Germinal center (tissue), 1 donor: Measurements from ENCODE around the gene P3H4.
"Not testable (repeated sequence)": the region's sequence is repeated elsewhere in the genome, so short reads cannot be mapped to it uniquely, and the experiment has no call there.

Experiments
- DNase-seq: peaks from one replicate; pipeline ENCODE4 v3.0.0; 2012; ENCODE audit warnings: mixed read lengths, low spot score

P3H4 gene

DNA sequence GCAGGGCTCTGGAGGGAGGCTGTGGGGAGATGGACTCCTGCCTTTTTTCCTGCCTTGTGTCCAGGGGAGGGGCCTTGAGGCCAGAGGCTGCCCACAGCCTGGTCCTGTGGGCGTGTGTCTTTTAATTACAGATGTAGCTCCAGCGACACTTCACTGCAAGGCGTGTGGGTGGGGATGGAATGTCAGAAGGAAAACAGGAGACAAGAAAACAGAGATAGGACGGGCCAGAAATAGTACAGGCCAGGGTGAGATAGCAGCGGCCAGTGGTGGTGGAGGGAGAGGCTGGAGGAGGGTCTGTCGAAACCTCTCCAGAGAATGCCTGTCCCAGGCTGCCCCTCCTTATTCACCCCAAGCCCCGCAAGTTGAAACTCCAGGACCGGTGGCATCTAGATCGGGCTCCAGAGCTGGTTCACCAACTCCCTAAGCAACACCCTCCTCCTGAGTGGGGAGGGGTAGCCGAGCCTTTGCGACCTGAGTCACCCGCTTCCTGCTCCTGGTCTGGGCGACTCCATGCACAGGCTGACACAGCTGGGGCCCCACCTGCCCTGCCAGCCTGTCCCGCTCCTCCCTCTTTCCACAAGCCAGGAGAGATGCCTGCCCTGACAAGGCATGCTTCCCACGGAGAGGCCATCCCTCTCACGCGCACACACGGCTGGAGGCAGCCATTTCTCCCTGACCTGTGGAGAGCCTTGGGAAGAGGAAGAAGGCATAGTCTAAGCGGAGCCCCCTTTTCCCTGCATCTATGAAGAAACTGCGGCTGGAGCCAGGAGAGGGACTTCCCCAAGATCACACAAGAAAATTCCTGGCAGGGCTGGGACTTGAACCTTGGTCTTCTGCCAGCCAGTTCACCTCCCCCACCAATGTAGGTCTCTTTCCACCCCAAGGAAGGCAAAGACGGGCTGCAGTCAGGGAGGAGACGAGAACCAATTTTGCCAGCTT lies 18.6 kb downstream of the P3H4 start:
- no peak for DNase-seq

DNA sequence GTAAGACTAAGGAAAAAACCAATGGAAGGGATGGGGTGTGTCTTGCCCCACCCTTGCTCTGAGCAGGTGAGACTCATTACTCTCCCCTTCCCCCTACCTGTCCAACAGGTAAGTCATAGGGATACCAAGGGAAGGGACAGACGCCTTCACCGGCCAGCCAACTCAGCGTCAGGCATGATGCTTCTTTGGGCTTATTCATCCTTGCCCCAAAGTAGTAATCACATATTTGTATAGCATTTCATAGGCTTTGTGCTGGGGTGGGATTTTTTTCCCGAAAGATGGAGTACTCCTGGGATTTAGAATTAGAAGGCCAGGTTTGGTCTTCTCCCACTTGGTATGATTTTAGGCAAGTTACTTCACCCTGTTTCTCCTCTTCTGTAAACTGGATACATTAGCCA lies 24.7 kb downstream of the P3H4 start:
- DNase-seq = no peak

DNA sequence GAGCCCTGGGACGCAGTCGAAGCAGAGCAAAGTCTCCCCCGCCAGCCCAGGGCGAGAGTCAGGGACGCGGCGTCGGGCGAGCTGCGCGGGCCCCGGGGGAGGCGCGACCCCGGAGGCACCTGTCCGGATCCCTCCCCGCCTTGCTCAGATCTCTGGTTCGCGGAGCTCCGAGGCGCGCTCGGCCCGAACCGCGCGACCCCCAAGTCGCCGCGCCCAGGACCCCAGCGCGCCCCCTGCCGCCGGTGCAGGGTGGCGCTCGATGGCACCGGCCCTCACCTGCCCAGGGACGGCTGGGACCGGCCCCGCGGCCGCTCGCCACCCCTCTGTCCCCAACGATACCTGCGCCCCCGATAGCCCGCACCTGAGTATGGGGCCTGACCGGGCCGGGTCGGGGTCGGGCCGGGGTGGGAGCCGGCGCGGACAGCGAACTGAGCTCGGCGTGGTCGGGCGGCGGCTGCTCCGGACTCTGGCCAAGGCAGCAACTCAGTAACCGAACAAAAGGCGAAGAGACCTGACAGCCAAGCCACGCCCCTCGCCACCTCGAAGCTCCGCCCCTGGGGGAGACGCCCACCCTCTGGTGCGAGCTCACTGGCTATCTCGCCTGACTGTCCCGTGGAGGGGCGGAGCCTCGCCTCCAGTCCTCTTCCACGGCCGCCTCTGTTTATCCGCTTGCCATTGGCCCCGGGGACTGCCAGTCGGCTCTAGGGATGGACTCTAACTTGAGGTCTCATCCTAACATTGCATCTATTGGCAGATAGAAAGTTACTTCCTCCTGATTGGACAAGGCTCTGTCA lies 25.3 kb downstream of the P3H4 start, which contains the start of gene JUP:
Gene JUP (minus strand): TSS at position 485 of the 794 bp plus-strand sequence. CDS start 14,857 bp downstream, outside the sequence.
- DNase-seq = peak; percentile 99

DNA sequence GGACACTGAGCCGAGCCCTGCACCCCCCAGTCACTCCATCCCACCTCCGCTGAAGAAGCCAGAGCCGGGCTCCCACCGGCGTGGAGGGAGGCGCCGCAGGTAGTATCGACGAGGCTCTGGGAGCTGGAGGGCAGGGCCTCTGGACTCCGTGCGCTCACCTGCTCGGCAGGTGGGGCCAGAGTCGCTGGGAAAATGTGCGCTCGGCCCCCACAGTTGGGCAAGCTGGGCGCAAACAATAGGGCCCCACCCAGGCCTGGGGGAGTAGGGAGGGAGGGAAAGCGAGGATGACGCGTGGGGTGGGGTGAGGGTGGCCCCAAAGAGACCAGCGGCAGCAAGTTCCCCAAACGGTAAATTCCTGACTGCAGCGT lies 25.9 kb downstream of the P3H4 start:
- DNase-seq = no peak

DNA sequence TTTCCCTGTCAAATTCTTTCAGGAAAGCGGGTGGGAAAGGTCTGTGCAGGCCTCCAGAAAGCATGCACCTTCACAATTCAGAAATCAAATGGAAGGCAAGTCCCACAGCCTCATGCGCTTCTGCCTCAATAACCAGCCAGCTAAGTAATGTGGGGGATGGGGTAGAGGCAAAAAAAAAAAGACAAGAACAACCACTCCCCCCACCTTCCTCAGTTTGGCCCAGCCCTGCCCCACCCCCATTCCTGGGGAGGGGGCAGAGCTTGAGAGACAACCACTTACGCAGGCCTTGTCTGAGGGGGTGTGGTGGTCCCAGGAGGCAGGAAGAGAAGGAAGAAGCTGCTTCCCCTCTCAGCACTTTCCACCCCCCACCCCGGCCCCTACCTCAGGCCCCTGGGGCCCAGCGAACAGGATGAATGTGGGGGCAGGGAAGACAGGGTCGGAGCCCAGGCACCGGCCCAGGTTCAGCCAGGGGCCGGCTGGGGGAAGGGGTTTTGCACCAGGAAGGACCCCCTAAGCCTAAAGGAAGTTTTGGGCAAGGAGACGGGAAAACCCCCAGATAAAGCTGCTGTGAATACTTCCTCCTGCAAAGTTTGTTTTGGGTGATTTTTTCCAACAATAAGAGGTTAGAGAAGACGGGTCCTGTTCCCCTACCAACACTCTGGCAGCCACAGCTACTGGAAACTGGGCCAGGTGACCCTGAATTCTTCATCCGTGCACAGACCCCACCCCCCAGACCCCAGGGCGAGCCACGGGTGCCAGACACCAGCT lies 26.5 kb downstream of the P3H4 start:
- no peak for DNase-seq

DNA sequence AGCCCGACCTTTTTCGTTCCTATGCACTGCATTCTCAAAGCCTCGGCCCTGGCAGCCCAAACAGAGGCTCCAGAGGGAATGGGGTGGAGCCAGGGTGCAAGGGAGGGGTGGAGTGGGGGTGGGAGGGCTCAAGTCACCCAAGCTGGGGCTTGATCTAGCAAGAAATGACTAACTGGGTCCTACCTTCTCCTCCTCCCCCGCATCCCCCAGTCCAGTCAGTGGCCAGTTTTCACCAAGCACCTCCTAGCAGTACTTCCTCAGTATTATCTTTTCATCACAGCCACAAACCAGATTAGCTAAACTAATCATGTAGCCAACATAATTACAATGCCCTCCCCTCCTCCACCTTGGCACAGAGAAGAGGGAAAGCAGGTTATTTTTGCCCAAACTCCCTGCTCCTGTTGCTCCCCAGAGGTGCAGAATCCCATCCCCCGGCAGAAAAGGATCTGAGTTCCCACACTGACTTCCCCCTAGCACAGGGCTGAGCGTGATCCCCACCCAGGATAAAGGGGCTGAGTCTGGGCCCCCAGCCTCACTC lies 27.5 kb downstream of the P3H4 start:
- no peak for DNase-seq

DNA sequence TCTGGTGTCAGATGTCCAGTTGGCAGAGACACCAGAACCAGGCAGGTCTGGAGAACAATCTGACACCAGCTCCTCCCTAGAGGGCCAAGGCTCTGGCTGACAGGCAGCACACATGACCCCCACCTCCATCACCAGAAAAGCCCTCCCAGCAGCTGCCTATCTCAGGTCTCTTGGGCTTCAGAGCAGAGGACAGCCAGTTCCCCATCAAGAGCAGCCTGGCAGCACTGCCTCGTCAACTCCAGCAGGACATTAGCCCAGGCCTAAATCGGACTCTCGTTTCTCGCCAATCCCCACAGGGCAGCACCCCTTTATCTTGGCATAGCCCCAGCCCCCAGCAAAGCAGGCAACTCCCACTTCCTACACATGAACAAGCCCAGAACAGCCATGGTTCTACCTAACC lies 29.6 kb downstream of the P3H4 start:
- no peak for DNase-seq

DNA sequence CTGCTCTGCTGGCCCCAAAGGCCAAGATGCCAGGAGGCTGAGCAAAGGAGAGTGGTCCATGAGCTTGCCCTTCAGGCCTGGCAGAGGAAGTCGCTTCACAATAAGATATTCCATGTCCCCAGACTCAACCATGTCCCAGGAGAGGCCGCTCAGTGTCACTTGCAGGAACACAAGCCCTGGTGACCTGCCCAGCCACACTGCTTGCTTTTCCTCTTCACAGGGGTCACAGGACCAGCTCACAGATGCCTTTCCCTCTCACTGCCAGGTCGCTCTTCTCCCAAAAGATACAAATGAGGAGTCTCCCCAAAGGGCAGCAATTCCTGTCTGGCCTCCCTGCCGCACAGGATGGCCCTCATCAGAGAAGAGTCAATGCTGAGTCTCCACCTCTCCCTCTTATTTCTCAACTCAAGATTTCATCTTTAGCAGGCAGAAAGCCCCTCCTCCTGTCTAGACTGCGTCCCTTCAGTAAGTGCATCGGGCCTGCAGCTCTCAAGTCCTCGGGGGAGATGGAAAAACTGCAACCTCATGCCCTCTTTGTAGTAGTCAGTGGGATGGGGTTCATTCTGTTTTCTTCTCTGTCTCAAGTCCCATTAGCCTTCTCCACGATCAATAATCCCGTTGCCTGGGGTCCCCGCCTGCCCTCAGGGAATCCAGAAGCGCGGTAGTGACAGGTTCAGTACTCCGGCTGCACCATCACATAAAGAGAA lies 30.2 kb downstream of the P3H4 start:
- no peak for DNase-seq

DNA sequence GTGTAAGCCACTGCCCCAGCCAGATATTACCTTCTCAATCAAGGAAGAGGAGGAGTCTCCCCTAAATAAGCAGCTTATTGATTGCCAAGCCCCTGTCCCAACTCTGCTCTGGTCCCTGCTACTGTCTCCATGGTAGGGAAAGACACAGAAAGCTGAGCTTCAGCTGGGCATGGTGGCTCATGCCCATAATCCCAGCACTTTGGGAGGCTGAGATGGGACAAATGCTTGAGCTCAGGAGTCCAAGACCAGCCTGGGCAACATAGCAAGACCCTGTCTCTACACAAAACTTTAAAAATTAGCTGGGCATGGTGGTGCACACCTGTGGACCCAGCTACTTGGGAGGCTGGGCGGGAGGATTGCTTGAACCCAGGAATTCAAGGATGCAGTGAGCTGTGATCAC lies 31.8 kb downstream of the P3H4 start:
- DNase-seq = no peak

DNA sequence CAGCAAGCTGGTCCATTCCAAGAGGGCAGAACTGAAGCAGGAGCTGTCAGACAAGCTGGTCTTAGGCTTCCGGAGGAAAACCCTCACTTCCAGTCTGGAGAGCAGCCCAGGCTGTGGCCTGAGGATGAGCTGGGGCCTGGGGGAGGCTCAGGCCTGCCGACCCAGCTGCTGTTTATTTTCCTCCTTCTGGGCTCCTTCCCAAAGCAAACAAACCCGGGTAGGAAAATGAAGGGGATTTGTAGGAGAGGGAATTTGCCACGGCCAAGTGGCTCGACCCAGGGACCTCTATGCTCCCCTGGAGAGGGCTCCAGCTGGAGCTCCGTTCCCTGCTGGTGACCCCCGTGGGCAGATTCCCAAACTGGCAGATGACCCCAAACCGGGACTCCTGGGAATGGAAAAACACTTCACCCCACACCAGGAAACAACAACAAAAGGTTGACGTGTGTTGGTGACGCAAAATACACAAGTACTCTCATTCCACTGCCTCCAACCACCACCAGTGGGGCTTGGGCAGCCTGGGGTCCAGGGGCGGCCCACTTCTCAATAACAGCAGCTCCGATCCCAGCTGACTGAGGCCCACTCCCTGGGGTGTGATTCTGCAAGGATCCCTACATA lies 34.1 kb downstream of the P3H4 start:
- DNase-seq = no peak

DNA sequence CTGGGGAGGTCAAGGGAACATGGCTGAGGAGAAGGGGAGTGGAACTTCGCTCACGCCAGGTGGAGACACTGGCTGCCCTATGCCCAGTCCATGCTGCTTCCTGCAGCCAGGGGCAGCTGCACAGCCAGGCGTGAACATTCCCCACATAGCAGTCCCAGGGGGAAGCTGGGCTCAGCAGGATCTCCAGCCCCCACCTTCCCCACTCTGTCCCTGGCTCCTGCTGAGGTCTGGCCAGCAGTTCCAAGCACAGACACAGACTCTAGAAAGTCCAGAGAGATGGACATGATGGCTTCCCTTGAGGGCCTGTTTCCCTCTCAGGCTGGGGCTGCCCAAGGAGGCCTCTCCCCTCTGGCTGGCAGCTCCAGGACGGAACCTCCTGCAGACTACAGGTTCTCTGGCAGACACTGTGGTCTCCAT lies 34.6 kb downstream of the P3H4 start:
- no peak for DNase-seq

DNA sequence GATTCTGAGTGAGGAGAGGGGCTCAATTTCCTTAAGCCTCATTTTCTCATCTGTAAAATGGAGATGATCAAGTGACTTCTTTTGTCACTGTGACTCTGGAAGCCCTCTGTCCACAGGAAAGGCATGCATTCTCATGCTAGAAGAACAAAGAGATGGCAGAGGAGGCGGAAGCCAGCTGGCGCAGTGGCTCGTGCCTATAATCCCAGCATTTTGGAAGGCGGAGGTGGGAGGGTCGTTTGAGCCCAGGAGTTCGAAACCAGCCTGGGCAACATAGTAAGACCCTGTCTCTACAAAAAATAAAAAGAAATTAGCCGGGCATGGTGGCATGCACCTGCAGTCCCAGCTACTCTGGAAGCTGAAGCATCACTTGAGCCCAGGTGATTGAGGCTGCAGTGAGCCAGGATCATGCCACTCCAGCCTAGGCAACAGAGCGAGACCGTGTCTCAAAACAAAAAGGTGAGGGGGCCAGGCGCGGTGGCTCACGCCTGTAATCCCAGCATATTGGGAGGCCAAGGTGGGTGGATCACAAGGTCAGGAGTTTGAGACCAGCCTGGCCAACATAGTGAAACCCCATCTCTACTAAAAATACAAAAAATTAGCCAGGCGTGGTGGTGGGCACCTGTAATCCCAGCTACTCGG lies 35.4 kb downstream of the P3H4 start:
- DNase-seq = not testable (repeated sequence)

DNA sequence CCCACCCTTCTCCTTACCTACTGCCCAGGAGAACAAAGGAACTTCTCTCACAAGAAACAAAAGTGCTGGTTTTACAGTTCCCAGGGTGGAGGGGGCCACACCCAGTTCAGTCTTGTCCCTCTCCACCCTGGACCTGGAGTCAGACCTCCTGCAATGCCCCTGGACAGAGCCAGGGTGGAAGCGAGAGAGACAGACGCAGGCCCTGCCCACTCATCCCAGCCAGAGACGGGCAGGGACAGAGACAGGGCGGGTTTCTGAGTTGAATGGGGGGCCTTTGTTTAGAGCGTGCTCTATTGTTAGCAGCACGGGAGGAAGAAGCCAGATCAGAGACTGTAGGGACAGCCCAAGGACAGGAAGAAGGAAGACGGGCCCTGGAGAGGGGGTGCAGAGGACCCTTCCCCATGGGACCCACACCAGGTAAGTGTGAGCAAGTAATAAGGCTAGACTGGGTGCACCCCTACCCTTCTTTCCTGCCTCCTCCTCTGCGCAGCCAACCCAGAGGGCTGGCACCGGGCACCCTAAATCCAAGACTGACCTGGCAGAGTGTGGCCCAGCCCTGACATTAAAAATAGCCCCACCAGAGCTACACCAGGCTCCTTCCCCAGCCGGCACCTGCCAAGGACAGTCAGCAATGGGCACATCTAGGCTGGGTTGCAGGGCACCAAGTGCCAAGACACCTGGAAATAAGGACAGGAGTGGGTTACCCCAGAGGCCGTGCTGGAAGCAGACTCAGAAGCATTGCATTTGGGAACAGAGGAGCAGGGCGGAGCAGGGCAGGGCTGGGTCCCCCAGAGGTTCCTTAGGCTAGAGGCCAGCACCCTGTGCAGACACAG lies 36.1 kb downstream of the P3H4 start:
- DNase-seq = no peak

DNA sequence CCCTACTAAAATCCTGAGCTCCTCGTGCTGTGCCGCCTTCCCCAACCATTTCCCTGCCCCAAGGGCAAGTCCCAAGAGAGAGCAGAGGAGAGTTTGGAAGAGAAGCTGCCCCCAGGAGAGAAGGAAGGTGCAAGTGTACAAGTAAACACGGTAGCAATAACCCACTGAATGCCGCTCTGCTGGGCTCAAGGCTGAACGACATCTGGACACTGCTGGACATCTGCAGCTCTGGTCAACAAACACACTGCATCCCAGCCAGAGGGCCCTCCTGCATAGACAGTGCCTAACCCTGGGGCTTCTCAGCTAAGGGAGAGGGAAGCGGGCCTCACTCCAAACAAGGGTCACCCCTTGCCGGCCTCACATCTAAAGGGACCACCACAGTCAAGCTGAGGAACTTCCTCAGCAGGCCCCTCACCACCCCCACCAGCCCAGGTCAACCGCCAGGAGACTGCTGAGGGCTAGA lies 38.0 kb downstream of the P3H4 start:
- no peak for DNase-seq

DNA sequence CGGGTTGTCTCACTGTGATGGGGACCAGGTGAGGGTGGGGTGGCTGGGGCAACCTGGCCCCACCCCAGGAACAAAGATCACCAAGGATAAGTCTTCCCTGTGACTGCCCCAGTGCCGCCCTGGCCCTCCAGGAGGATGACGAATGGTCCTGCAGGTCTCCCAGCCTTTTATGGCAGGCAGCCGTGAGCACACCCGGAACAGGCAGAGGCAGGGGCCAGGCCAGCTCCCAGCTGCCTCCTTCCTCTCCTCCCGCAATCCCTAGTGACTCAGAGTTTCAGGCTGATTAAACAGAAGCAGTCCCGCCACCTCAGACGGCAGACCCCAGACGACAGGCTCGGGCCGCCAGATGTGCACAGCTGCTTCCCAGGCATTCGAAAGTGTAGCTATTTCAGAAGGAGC lies 38.6 kb downstream of the P3H4 start:
- no peak for DNase-seq

DNA sequence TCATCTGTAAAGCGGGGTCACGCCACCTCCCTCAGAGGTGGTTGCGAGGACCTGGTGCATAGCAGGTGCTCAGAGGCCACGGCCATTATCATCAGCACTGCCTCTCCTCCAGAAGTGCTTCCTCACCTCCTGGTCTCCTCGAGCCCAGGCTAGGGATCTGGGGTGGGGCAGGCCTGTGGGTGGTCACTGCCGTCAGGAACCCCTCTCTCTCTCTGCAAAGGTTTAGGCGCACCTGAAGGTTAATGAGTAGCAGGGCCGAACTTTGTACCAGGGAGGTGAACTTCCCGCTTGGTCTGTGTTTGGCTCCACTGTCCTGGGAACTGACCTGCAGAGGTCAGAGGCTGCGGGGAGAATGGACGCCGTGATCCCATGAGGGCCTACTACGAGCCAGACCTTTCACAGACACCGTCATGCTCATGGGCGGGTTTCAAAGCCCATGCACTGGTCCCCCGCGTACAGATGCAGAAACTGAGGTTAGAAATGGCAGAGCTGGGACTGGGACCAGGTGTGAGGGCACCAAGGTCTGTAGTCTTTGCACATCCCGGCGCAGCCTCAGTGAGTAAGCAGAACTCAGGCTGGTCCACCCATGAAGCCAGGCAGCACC lies 39.1 kb downstream of the P3H4 start:
- DNase-seq = no peak

DNA sequence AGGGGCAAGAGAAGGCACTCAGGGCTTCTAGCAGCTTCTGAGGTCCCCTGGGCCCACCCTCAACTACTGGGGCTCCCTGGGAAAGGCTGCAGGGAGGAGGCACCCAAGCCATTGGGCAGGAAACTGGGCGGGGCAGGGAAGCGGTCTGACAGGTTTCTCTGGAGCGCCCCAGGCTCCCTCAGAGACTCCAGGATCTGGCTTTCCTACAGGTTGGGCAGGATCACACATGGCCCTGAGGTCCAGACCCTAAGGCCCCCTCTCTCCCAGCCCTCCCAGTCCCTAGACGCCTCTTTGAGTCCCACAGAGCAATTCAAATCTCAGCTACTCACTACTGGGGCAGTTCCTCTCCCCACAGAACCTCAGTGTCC lies 39.5 kb downstream of the P3H4 start:
- DNase-seq = no peak

DNA sequence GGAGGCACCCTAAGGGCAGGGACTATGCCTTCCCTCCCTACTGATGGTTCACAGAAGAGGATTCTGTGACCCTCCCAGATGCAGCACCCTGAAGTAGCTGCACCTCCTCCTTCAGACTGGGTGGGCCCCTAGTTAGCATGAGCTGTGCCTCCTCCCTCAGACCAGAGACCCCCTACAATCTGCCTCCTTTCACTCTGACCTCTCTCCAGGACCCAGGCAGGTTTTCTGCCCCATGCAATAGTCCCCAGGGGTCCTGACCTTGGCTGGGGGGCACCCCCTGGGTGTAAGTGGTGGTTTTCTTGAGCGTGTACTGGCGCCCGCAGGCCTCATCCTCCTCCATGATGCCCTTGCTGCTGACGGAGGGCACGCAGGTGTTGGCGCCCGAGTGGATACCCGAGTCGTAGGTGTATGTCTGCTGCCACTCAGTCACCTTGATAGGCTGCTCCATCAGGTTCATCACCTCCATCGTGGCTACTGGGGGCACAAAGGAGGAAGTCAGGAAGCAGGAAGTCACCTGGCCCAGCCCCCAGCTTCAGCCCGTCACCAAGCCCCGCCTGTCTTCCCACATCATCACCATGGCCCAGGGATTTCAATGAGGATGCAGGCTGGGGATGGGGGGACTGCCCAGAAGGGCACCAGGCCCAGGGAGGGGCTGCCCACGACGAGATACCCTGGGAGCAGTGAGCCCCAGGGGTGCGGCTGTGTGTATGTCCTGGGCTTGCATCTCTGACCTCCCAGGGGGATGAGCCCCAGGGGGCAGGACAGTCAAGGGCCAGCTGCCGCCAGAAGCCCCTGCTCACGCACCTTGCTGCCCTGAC lies 40.2 kb downstream of the P3H4 start:
- DNase-seq = peak; percentile 73
